NCI-H748 treated with DMSO at 0.1 percent for 48 hours (cell line): ENCODE data around the gene DDX49.

Source experiments
- DNase-seq: peaks from one replicate; lab custom pipeline; 2025; lab: John Stamatoyannopoulos, UW

DDX49 gene

DNA sequence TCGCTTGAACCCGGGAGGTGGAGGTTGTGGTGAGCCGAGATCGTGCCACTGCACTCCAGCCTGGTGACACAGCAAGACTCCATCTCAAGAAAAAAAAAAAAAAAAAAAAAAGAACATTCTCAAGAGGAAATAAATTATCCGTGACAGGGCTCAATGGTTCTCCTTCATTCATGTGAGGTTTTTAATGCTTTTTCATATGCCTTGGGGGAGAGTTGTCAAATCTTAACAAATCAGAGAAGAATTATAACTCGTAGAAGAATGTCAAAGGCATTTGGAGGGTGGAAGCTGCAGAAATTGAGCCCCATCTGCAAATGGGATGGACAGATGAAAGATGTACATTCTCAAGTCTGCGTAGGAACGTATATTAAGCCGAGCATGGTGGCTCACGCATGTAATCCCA lies 56.4 kb downstream of the DDX49 start:
- DNase-seq = no peak
